HG03457 (cell line): ENCODE measurements around the gene EPHB2.

ENCODE experiments used
- ATAC-seq: cut with Tn5 transposase; IDR thresholded peaks from one replicate; pipeline ENCODE4 v1.9.1; 2021; ENCODE audit warnings: moderate number of reproducible peaks; ENCODE audit not compliant: unreplicated experiment

Gene EPHB2

DNA sequence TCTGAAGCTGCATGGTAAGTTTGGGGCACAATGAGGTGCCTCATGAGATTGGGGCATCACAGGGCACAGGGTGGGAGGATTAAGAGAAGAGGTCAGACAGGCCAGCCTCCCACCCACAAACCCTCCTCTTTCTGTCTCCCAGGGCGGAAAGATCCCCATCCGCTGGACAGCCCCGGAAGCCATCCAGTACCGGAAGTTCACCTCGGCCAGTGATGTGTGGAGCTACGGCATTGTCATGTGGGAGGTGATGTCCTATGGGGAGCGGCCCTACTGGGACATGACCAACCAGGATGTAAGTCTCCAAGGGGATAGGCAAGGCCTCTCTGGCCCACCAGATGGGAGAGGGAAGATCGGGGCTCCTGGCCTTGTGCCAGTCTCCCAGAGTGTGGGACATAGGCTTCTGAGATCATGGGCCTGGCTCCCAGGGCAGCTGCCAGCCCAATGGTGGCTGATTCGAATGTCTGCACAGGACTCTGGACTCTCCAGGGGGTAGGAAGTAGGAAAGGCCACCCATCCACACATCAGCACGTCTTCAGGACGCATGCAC lies 198.3 kb downstream of the EPHB2 start:
- ATAC-seq = no peak

DNA sequence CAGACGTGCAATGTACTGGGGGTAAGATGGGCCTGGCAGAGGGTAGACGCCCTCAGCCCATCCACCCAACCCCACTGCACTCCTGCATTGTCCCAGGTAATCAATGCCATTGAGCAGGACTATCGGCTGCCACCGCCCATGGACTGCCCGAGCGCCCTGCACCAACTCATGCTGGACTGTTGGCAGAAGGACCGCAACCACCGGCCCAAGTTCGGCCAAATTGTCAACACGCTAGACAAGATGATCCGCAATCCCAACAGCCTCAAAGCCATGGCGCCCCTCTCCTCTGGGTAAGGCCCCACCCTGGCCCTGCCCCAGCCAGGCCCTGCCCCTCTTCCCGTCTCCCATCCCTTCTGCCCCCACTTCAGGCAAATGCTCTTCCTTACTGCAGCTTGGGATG lies 199.6 kb downstream of the EPHB2 start:
- ATAC-seq = no peak

GRCh38 chr1:22910986-22911651 lies 200.5 kb downstream of the EPHB2 start:
- ATAC-seq = no peak

DNA sequence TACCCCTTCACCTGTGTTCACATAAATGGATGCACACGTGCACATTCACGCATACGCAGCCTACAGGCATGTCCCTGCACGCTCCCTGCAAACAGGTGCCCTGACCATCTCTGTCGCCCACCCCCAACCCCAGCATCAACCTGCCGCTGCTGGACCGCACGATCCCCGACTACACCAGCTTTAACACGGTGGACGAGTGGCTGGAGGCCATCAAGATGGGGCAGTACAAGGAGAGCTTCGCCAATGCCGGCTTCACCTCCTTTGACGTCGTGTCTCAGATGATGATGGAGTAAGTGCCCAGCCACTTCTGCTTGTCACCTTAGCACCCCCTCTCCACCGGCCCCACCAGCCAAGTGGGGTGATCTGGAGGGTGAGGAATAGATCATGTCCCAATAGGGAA lies 201.7 kb downstream of the EPHB2 start:
- no peak for ATAC-seq

GRCh38 chr1:22913421-22914141 lies 202.9 kb downstream of the EPHB2 start:
- ATAC-seq = no peak

- no peak for ATAC-seq
These were observed 203.5 kb downstream of the EPHB2 start for GRCh38 chr1:22914156-22914555.

- no peak for ATAC-seq
These were observed 204.1 kb downstream of the EPHB2 start for GRCh38 chr1:22914633-22915217.

DNA sequence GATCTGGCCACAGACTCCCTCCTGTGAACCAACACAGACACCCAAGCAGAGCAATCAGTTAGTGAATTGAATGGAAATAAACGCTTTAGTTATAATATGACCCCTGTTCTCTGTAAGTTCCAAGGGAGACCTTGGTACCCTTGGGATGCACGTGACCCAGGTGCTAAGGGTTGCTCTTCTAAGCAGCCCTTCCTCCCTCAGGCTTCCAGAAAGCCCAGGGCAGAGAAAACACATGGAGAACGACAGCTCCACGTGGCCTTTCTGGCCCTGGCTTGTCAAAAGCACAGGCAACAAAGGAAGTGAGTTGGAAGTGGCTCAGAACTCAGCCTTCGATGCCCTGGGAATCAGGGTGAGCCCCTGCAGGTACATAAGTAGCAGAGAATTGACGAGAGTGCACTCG lies 204.6 kb downstream of the EPHB2 start:
- no peak for ATAC-seq

DNA sequence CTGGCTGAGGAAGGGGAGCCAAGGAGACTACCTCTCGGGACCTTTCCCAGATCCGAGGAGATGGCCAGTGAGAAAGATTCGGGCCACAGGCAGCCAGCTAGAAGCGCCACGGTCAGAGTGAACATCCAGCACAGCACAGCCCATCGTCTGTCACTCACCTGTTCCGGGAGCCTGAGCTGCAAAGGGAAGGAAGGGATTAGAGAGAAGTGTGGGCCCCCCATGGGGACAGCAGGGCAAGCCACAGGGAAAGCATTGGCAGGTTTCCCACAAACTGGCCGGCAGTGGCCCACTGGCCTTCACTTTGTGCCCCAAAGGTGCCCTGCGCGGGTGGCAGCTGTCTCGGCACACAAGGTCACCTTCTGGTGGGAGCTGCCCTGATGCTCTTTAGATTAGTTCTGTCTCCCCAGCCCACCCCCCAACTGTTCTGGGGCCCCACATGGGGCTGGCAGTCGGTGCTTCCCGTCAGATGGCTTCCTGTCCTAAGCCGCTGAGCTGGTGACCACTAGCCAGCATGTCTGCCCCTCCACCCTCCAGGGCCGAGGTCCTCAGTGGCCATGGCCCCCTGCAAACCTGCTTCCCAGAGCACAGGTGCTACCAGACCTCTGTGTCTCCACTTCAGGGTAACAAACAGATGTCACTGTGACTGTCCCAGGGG lies 205.3 kb downstream of the EPHB2 start:
- ATAC-seq = no peak

DNA sequence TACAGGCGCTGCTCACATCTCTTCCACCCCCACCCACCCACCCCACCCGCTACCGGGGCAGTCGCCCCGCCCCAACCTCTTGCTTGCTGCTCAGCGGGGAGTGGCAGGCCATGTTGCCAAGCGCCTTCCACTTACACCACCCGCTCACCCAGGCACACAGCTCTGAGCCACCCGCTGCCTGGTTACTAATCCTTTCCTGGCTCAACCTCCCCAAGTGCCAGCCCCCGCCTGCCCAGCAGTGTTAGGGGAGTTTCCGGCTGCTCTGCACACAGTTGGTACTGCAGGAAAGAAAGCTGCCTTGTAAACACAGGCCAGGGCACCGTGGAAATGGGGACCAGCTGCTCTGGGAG lies 205.8 kb downstream of the EPHB2 start:
- ATAC-seq = no peak

GRCh38 chr1:22917989-22918388 lies 207.3 kb downstream of the EPHB2 start:
- ATAC-seq = no peak

- ATAC-seq = no peak
These were observed 208.0 kb downstream of the EPHB2 start for GRCh38 chr1:22918644-22919043.

DNA sequence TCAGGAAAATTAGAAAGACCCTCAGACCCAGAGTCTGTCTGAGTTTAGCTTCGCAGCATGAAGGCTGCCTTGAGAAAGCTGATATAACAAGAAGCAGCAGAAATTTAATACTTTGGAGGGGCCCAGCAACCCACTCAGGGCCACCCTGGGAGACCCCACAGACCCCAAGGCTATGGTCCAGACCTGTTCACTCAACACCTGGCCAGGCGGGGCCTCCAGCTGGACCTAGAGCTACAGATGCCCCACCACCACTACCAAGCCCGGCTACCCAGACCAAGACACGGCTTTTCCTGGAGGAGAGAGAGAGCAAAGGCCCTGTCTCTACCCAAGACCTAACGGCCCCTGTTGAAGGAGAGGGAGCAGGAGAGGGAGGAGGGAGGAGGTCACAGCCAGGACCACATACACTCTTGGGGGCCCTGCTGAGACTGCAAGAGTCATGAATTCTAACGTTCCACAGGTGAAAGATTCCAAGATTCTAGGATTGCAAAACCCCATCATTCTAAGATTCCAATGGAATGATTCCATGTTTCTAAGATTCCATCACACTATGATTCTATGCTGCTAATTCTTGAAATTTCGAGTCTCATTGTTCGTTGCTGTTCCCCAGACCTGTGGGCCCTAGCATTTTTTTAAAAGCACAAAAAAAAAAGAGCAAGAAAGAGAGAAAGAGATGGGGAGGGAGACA lies 208.8 kb downstream of the EPHB2 start:
- no peak for ATAC-seq

GRCh38 chr1:22920026-22920733 lies 209.5 kb downstream of the EPHB2 start:
- ATAC-seq = no peak

DNA sequence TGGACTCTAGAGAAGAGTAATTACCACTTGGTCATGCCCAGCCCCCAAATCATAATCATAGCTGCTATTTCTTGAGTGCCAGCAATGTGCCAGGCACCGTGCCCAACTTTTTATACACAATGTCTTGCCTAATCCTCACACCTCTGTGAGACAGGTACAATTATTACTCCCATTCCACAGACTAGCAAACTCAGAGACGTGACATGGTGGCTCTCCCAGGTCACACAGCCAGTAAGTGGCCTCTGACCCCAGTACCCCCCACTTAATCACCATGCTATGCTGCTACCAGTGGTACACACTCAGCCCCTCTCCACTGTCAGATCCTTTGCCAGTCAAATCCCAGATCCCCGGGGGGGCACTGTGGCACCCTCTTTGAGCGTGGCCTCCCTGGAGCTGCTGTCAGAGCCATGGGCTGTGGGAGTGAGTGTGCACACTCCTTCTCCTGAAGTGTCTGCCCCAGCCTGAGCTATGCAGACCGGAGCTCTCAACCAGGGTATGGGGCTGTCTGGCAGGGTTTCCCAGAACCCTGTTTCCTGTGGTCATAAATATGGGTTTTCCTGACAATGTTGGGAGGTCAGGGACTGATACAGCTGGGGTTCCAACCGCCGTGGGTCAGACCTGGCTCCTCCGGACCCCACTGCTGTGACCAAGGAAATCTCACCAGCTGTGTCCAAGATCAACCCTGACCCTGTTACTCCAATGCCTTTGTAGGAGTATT lies 210.3 kb downstream of the EPHB2 start:
- no peak for ATAC-seq

- no peak for ATAC-seq
These were observed 210.9 kb downstream of the EPHB2 start for GRCh38 chr1:22921452-22922126.

GRCh38 chr1:22922640-22923039 lies 212.0 kb downstream of the EPHB2 start:
- no peak for ATAC-seq

GRCh38 chr1:22925111-22925510 lies 214.5 kb downstream of the EPHB2 start:
- no peak for ATAC-seq

DNA sequence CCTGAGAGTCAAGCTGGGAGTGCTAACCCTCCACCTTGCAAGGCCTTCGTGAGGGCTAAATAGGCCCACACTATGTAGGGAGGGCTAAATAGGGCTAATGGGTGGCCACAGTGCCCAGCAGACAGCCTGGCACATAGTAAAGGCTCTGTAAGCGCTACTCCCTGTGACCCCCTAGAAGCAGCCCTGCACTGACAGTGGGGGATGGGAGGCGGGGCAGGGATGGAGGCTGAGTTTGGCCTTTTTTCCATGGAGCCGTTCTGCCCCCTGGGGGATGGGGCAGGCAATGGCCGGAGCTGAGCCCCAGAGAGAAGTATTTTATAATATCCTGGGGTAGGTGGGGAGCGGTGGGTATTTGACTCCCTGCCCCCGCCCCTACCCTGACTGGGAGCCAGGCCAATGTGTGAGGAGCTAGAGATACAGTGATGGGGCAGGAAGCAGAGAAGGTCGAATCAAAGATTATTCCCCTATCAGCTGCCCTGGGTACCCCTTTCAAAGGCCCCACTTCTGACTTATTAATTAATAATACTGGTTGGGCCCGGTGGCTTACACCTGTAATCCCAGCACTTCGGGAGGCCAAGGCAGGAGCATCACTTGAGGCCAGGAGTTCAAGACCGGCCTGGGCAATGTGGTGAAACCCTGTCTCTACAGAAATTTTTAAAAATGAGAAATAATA lies 219.7 kb downstream of the EPHB2 start:
- no peak for ATAC-seq
